ENCODE measurements around the gene DRGX.

The DRGX gene

GRCh38 chr10:49395741-49396665 is at the start of gene DRGX:
DRGX (minus strand) TSS chr10:49396089; CDS start chr10:49395440, 649 bp downstream.
- DNase-seq (ENCODE audit: low read depth in 2 of 2) = no peak

GRCh38 chr10:49444349-49444748 is 48.5 kb upstream of the DRGX start:
- no peak for DNase-seq (ENCODE audit: low read depth in 2 of 2)

- no peak for DNase-seq (ENCODE audit: low read depth in 2 of 2)
Measured at GRCh38 chr10:49442863-49443262, 47.0 kb upstream of the DRGX start.

DNA sequence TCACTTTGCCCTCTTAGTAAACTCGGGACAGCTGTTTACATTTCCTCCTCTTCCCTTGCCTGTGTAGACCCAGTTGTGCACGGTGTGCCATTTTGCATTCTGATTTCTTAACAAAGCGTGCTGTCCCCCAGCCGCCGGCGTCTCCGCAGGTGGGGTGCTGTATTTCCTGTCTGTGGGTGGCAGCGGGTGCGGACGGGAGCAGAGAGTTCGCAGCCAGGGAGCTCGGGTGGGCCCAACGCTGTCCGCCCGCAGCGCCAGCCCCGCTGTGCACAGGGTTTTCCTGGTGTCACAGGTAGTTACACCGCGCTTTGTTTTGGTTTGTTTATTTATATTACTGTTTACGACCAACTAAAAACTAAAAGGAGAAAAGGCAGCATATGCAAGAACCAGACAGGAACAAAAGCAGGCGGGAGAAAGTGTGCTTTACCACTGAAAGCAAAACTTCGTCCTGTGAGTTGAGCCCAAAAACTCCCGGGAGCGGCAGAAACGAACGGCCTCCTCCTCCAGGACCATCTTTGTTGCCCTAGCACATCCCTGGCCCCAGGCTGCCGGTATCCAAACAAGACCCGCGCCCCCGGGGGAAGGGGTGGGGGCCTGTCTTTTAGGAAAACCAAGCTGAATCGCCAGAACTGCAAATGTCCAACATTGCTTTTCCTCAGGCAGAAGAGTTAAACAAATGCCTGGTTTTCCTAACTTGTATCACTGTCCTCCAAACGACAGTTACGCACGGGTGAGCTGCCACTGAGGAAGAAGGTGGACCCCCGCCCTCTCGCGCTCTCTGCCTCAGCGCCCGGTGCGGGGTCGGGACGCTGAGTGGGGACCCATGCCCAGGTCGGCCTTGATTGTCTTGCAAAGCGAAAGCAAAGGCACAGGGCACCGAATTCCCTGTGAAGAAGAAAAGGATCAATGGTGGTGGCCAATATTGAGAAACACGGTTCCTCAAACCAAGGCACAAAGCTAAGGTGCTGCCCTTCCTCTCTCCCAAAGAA is 45.9 kb upstream of the DRGX start:
- no peak for DNase-seq (ENCODE audit: low read depth in 2 of 2)

DNA sequence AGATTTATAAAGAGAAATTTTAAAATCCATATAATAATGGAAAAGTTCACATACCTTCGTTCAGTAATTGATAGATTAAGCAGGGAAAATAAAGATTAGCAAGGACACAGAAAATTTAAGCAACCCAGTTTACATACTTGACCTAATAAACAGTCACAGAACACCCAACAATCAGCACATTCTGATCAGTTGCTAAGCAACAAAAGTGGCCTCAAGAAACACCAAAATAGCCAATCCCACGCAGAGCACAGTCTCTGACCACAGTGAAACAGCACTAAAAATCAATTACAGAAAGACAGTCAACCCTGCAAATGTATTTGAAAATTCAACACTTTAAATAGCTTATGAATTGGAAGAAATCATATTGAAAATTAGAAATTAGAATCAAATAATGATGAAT is 39.3 kb upstream of the DRGX start:
- no peak for DNase-seq (ENCODE audit: low read depth in 2 of 2)

GRCh38 chr10:49433069-49433468 is 37.2 kb upstream of the DRGX start:
- no peak for DNase-seq (ENCODE audit: low read depth in 2 of 2)

DNA sequence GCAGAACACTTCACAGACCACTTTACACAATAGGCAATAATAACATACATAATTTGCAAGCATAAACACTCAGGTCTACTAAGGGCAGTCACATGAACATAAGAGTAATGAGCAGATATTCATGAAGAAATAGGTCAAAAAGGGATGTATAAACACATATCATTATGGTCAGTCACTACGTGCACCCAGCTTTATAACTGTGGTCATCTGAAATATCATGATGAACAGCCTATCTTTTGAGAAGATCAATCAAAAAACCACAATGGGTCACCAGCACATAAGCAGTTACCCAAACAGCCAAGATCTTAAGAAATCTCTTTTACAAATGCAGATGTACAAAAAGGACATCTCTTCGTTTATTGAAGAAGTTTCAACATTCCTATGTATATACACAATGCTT is 35.5 kb upstream of the DRGX start:
- no peak for DNase-seq (ENCODE audit: low read depth in 2 of 2)

- no peak for DNase-seq (ENCODE audit: low read depth in 2 of 2)
Measured at GRCh38 chr10:49429458-49429857, 33.6 kb upstream of the DRGX start.

DNA sequence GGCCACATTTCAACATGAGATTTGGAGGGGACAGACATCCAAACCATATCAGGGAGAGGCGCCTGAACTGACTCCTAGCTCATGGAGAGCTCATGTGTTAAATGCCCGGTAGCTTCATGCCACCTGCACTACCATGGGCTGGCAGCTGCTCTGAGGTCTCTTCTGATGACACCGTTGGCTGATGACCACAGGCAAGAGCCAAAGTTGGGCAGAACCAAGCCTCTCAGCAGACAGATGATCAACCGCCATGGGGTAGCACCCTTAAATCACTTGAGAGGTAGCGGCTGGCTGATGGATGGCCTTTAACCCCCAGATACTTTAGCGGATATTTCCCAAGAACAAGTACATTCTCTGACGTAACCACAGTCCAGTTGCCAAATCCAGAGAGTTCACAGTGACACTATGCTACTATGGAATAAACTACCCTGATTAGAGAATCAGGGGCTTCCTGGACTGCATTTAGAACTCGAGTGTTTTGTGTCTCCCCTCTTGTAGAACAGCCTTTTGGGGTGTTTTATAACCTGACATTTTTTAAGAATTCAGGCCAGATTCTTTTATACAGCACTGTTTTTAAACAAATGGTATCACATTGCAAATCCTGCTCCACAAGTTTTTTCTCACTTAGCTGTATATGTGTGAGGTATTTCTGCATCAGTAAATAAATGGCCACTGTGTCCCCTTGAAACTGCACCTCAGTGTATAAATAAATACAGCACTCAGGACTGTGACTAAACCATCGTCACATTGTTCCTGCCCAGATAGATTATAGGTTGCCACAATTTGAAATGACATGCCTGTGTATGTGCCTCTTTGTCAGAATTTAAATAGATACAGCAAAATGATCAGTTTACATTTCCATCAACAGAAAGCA is 30.8 kb upstream of the DRGX start:
- no peak for DNase-seq (ENCODE audit: low read depth in 2 of 2)

DNA sequence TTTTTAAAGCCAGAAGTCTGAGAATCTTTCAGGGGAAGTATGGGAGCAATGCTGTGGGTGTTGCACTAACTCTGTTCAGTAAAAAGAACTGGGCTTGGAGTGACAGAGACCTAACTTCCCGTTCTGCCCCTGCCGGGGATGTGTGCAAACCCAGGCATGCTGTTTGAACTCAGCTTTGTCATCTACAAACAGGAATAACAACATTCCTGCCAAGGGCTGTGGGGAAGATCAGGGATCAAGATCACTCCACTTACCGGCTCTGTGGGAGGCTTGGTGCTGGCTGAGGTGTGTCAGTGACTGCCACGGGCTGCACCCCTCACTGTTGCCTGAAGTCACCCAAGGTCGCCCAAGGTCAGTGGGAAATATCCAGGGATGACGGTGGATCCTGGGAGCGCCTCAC is 23.1 kb upstream of the DRGX start:
- DNase-seq (ENCODE audit: low read depth in 2 of 2) = no peak

DNA sequence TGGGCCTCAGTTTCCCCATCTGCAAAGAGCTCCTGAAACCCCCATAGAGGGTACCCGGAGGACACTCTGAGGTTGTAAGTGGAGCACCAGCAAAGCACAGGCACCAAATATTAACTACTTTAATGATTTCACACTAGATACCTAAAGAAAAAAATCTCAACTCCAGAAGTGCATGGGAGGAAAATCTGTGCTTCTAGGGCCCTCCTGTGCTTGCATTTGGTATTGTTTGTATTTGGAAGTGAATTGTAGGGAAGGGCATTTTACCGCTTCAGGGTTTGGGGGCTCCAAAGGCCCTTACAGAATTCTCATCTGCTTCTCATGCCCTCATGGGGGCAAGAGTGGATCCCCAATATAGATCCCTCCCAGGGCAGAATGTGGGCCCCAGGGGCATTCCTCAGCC is 22.4 kb upstream of the DRGX start:
- no peak for DNase-seq (ENCODE audit: low read depth in 2 of 2)

GRCh38 chr10:49418053-49418326 is 22.1 kb upstream of the DRGX start:
- no peak for DNase-seq (ENCODE audit: low read depth in 2 of 2)

DNA sequence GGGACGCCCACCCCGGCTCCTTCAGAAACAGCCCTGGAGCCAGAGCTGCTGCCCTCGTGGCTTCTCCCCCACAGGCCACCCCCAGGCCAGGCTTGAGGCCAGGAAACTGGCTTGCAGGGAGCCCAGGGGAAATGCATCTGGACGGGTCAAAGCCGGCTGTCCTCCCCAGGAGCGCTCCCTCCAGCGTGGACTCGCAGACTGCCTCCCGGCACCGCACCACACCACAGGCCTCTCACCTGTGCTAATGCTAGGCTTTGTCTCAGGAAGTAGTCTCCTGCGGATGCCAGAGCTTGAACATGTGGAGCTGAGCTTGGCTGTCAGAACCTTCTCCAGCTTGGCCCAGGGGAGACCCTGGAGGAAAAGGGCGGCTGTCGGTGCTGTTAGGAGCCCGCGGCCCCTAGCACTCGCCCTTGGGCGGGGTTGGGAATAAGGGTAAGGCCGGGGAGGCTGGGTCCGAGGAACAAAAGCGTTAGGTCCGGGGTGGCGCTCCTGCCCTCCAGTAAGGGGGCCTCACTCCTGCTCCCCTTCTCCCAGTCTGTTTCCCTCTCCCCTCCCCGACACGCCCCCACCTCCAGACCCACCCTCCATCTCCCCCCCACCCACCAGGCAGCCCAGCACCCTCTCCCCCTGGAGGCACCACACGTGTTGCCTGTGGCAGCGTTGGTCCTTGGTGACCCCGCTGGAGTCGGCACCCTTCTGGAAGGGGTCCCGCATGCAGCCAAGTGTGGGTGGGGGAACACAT is 21.6 kb upstream of the DRGX start:
- DNase-seq (ENCODE audit: low read depth in 2 of 2) = no peak

- DNase-seq (ENCODE audit: low read depth in 2 of 2) = no peak
Measured at GRCh38 chr10:49415846-49416245, 20.0 kb upstream of the DRGX start.

DNA sequence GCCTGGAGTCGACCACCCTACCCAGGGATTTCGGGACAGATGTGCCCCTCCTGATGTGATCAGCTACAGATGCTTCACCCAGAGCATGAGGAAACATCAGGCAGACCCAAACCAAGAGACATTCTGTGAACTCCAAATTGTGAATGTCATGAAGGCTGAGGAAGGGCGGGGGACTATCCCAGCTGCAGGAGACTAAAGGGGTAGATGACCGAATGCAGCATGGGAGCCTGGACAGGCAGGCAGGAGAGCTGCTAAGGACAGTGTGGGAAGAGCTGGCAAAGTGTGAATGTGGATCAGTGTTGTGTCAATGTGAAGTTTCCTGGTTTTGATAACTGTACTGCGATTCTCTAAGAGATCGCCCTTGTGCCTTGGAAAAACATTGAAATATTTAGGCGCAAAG is 19.2 kb upstream of the DRGX start:
- no peak for DNase-seq (ENCODE audit: low read depth in 2 of 2)

GRCh38 chr10:49414496-49414895 is 18.6 kb upstream of the DRGX start:
- DNase-seq (ENCODE audit: low read depth in 2 of 2) = no peak

DNA sequence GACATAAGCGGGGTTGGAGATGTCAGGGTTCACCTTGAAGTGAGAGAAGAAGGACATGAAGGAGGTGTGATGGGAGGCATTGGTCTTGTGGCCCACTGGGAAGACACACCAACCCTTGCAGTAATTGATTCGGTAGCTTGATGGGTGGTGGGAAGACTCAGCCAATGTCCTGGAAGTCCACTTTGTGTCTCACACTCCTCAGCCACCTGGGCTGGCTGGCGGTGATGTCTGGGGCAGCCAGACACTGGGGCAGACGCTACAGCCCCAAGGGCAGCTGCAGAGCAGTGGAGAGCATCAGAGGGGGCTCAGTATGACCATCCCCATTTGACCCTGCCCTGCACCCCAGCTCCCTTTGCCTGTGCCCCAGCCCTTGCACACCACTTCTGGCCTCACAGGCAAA is 16.7 kb upstream of the DRGX start:
- no peak for DNase-seq (ENCODE audit: low read depth in 2 of 2)

- no peak for DNase-seq (ENCODE audit: low read depth in 2 of 2)
Measured at GRCh38 chr10:49410365-49411074, 14.6 kb upstream of the DRGX start.

GRCh38 chr10:49409755-49410154 is 13.9 kb upstream of the DRGX start:
- no peak for DNase-seq (ENCODE audit: low read depth in 2 of 2)

DNA sequence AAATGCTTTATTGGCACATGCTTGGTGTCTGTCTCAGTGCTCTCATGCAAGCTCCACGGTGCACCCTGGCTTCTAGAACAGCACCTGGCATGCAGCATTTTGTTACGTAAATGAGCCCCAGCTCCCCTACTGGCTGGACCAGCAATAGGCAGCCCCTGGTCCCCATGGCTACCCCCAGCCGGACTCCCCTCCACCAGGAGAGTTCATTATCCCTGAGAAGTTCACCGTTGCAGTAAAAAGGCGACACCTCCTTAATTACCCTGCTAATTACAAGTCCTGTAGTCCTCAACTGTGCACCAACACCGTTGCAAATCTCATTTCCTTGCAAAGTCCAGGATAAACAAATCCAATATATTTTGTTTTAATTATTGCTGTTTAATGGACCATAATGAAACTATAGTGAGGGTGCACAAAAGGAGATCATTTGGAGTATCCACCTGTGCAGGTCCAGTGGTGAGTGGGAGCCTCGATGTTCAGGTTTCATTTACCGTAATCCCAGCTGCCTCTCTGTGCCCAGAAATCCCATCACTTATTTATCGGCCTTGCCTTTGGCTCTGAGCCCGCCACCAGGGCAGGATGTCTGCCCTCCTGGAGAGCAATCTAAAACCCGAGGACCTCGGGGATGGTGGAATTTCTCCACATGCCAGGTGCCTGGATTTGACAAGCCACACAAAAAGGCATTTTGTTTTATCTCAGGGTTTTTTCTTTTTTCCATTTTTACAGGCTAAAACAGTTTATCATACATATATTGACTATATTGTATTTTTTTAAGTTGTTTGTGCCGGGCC is 12.8 kb upstream of the DRGX start:
- no peak for DNase-seq (ENCODE audit: low read depth in 2 of 2)
